GM06990 (cell line): ENCODE measurements around the gene CCNY.

ENCODE experiments used
- DNase-seq: peaks from one replicate; pipeline ENCODE4 v3.0.0-alpha.2; 2011; ENCODE audit not compliant: insufficient read length; ENCODE audit errors: extremely low read depth
- H3K27me3 ChIP-seq: replicated peaks from 2 replicates; pipeline ENCODE4 v1.6.0; 2011; ENCODE audit warnings: low read length; ENCODE audit not compliant: control insufficient read depth, insufficient read depth
- H3K36me3 ChIP-seq: 2 replicates; pipeline ENCODE4 v1.5.1; 2011; ENCODE audit warnings: low read length; ENCODE audit not compliant: control insufficient read depth, insufficient read depth
- H3K4me3 ChIP-seq: replicated peaks from 2 replicates; pipeline ENCODE4 v1.5.1; 2011; ENCODE audit warnings: low read depth, mild to moderate bottlenecking, control low read depth, low read length
- CTCF ChIP-seq: IDR thresholded peaks from 2 replicates; pipeline ENCODE4 v1.5.1; 2011; ENCODE audit warnings: low read length, control low read depth, mild to moderate bottlenecking, inconsistent platforms; ENCODE audit not compliant: insufficient read depth, poor library complexity, severe bottlenecking

The CCNY gene

GRCh38 chr10:35504132-35504531 is 167.8 kb downstream of the CCNY start:
- Histone ChIP-seq H3K4me3 (no peak overlapping the region), H3K36me3 (no peaks in the 10 kb centered on the region), H3K27me3 (no peaks in the 10 kb centered on the region)
- no peak for TF ChIP-seq CTCF
- DNase-seq, result no peak

GRCh38 chr10:35505241-35505873 is 169.0 kb downstream of the CCNY start:
- Histone ChIP-seq H3K4me3 (no peak overlapping the region), H3K27me3 (no peaks in the 10 kb centered on the region), H3K36me3 (no peaks in the 10 kb centered on the region)
- no peak for DNase-seq
- TF ChIP-seq CTCF, result no peak

- no peaks in the 10 kb centered on the region for H3K36me3 ChIP-seq
- H3K27me3 ChIP-seq, result no peaks in the 10 kb centered on the region
- no peak for TF ChIP-seq CTCF
- no peak overlapping the region for H3K4me3 ChIP-seq
- DNase-seq, result no peak
Observed at GRCh38 chr10:35506741-35507140, 170.4 kb downstream of the CCNY start.

GRCh38 chr10:35507519-35508109 is 171.3 kb downstream of the CCNY start:
- Histone ChIP-seq H3K4me3 (no peak overlapping the region), H3K27me3 (no peaks in the 10 kb centered on the region), H3K36me3 (no peaks in the 10 kb centered on the region)
- no peak for DNase-seq
- no peak for TF ChIP-seq CTCF

GRCh38 chr10:35508647-35509046 is 172.3 kb downstream of the CCNY start:
- no peak for DNase-seq
- H3K4me3 ChIP-seq, result no peak overlapping the region
- no peaks in the 10 kb centered on the region for H3K36me3 ChIP-seq
- H3K27me3 ChIP-seq, result no peaks in the 10 kb centered on the region
- no peak for TF ChIP-seq CTCF

GRCh38 chr10:35510891-35511290 is 174.6 kb downstream of the CCNY start:
- no peaks in the 10 kb centered on the region for H3K27me3 ChIP-seq
- H3K36me3 ChIP-seq, result no peaks in the 10 kb centered on the region
- TF ChIP-seq CTCF, result no peak
- DNase-seq, result no peak
- no peak overlapping the region for H3K4me3 ChIP-seq
